HEK293T (cell line): ENCODE data around the gene HS3ST3B1.

Experiments used
- CTBP1 ChIP-seq: fragments of 450-650 bp; IDR thresholded peaks from 2 replicates; pipeline ENCODE4 v1.6.1; 2016; ENCODE audit warnings: borderline replicate concordance
- ELF4 ChIP-seq: fragments of 450-650 bp; IDR thresholded peaks from 2 replicates; pipeline ENCODE4 v1.6.1; 2017; ENCODE audit warnings: antibody characterized with exemption
- FOXA1 ChIP-seq: fragments of 450-650 bp; IDR thresholded peaks from 2 replicates; pipeline ENCODE4 v1.6.1; 2016; ENCODE audit warnings: mild to moderate bottlenecking
- FOXK2 ChIP-seq: fragments of 450-650 bp; IDR thresholded peaks from 2 replicates; pipeline ENCODE4 v1.6.1; 2016; ENCODE audit warnings: mild to moderate bottlenecking
- LEF1 ChIP-seq: fragments of 450-650 bp; IDR thresholded peaks from 2 replicates; pipeline ENCODE4 v1.6.1; 2017; ENCODE audit warnings: mild to moderate bottlenecking, borderline replicate concordance
- SP1 ChIP-seq: fragments of 450-650 bp; IDR thresholded peaks from 2 replicates; pipeline ENCODE4 v1.6.1; 2017
- SUZ12 ChIP-seq: fragments of 450-650 bp; IDR thresholded peaks from 2 replicates; pipeline ENCODE4 v1.6.1; 2016; ENCODE audit warnings: mild to moderate bottlenecking
- TARDBP ChIP-seq: fragments of 450-650 bp; IDR thresholded peaks from 2 replicates; pipeline ENCODE4 v1.6.1; 2016

DNA sequence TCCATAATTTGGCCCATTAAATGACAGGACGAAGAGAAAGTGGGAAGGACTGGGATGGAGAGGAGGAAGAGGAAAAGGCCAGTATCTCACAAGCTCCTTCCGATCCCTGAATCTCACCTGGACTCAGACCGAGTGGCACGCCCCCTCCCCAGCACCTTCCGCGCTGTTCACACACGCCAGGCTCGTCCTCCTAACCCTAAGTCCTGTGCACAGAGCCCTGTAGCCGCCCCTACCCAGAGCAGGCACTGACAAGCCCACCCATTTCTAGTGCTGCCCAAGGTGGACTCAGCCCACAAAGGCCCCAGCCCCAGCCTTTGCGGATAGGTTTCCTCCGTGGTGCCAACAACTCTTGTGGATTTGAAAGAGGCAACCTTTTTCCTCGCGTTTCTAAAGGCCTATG is 9.2 kb downstream of the HS3ST3B1 start:
- TF ChIP-seq FOXA1 (no peak), SUZ12 (no peak), TARDBP (no peak), FOXK2 (no peak), CTBP1 (no peak), SP1 (no peak), ELF4 (no peak), LEF1 (no peak)
